Measurements from ENCODE around the gene CHCHD10.

Gene CHCHD10

DNA sequence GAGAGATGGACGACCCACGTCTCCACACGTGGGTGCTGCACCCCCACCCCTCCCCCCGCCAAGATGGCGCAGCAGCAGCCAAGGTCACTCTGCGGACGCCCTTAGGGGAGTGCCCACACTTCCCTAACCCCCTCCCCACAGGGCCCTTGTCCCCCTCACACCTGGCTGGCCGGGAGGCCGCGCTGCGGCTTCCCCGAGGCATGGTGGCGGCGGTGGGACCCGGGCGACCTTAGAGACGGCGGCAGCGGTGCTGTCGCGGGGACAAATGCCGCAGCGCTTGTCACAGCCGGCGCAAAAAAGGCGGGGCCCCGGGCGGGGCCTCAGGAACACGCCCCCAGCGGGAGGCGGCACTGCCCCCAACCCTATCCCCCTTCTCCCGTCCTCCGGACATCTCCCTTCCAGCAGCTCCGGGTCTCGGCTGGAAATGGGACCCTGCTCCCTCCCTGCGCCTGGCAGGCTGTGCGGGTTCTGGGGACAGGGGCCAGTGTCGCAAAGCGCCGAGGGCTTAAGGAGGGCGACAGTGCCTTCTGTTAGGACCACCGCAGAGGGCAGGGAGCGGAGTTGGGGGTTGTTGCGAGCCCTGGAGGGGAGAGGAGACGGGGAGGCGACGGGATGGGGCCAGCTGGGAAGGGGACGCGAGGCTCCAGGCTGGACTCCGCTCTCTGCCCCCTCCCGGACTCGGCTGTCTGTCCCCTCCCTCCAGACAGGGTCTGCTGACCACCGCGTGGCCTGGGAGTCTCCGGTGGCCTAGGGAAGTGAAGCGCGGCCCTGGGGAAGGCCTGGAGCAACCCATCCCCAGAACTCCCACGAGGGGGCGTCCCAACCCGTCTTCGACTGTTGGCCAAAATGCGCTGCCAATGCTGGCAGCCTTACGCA lies at the start of gene CHCHD10:
Gene CHCHD10, minus strand, starts transcription at position 300 of the 876 bp plus-strand sequence. Its CDS starts 98 bp downstream, at position 202.
- peak; percentile 80 for DNase-seq

DNA sequence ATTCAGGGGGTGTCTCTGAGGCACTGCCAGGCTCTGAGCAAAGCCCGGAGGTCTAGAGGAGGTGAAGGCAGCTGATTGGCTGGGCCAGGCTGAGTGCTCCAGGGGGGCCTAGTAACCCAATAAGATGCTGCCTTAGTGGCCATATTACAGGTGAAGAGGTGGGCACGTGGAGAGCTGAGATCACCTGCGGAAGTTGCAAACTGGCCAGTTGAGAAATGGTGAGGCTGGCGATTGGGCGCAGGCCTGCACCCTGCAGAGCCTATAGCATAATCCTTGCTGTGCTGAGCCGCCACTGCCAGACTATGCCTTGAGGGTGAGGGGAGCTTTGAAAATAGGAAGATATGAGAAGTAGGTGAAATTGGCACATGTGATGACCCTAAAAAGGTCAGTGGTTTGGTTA lies 49.4 kb upstream of the CHCHD10 start:
- DNase-seq = no peak

DNA sequence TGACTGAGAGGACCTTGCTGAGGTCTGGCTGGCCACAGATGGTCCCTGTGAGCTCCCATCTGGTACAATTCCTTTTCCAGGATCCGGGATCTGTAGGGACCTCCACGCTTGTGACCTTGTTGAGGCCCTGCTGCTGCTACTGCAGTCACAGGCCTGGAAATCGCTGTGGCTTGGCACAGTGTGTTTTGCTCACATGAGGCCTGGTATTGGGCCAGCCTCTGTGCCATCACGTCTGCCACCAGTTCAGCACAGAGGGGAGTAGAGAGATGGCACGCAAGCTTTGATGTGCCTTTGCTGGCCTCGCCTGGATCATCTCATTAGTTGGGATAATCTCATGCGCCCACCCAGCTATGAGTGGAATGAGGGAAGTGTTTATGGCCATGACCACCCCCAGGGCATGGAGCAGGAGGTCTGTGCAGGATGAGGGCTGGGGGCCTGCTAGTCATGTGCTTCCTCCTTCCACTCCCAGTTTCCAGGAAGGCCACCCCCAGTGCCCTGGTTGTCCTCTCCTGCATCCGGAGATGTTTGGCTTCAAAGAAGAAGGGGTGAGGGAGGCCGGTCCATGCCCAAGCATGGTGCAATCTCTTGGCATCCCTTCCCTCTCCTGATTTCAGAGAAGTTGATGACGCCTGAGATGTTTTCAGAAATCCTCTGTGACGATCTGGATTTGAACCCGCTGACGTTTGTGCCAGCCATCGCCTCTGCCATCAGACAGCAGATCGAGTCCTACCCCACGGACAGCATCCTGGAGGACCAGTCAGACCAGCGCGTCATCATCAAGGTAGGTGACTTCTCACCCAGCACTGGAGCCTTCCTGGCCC lies 48.6 kb upstream of the CHCHD10 start:
- no peak for DNase-seq

DNA sequence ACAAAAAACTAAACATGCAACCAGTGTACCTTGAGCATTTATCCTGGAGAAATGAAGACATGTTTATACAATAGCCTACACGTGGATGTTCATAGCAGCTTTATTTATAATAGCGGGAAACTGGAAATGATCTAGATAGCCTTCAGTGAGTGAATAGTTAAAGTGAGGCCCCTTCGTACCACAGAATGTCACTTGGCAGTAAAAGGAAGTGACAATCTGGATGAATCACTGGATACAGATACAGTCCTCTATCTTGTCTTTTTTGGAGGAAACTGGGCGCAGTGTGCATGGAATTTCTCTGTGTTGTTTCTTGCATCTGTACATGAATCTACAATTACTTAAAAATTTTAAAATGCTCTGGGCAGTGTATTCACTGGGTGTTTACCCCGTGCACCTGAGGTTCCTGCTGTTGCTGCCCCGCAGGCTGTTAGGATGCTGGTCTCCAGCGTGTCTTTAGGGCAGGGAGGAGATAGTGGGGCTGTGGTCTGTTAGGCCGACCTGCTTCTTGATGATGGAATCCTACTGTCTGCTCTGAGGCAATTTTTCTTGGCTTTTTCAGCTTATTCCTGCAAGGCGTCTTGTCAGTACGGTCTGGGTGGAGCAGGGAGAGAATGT lies 47.9 kb upstream of the CHCHD10 start:
- DNase-seq = no peak

DNA sequence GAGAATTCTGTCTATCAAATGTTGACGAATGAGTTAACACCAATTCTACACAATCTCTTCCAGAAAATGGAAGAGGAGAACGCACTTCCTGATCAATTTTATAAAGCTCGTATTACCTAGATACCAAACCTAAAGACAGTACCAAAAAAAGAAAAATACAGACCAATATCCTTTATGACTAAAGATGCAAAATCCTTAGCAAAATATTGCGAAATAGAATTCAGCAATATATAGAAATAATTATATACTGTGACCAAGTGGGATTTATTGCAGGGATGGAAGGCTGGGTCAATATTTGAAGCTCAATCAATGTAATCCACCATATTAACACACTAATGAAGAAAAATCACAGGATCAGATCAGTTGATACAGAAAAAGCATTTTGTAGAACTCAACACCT lies 44.6 kb upstream of the CHCHD10 start:
- no peak for DNase-seq

DNA sequence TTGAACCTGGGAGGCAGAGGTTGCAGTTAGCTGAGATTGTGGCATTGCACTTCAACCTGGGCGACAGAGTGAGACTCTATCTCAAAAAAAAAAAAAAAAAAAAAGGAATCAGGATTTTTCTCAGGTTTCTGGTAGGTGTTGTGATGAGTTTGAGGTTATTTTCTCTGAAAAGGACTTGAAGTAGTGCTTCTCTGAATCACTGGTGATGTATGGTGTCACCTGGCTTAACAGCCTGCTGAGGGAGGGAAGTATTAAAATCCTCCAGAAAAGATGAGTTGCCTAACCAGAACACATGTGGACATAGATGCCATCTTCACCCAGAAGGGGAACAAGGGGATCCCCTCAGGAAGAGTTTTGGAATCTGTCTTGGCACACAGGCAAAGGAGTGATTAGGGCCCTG lies 39.1 kb upstream of the CHCHD10 start:
- no peak for DNase-seq

DNA sequence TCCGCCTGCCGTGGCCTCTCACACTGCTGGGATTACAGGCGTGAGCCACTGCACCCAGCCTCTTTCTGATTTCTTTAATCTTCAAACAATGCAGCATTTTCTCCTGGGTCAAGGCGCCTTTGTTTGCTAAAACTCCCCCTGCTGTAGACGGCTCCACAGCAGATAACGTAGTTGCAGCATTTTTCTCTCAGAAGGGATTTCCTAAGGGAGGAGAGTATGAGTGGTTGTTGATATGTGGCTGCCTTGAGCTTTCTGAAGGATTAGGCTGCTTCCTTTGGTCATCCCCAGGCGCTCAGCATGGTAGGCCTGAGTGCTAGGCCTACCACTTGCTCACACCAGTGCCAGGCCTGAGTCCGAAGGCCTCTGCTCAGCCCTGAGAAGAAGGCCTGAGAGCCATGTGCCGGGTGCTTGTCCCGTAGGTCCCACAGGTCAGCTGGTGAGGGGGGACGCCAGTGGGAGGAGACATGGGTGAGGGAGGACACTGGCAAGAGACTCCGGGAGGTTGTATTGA lies 37.1 kb upstream of the CHCHD10 start:
- no peak for DNase-seq

DNA sequence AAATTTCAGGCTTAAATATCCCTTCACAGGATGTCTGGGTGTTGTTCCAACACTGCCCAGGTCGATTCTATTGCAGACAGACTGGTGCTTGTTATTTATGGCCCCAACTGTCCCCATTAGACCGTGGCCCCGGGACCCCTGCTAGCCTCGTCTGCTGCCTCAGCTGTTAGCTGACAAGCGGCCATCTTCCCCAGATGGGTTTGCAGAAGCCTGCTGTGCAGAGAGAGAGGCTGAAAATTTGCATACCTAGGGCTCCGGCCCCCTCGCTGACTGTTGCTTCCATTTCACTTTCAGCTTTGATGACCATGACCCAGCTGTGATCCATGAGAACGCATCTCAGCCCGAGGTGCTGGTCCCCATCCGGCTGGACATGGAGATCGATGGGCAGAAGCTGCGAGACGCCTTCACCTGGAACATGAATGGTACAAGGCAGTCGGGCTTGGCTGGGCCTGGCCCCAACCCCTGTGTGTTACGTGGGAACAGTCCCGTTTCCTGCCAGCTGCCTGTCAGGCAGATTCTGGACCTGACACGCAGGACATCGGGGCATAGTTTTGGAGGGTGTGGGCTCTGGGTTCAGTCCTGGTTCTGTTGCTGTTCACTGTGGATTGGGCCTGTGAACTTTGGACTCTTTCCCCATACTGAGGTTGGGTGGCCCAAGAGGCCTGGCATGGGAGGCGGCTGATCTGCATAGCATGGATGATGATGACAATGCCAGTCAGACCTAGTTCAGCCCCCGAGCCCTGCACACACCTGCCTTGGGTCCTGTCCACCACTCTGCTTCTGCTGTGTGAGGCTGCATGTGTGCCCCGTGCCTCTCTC lies 35.4 kb upstream of the CHCHD10 start:
- DNase-seq = no peak

DNA sequence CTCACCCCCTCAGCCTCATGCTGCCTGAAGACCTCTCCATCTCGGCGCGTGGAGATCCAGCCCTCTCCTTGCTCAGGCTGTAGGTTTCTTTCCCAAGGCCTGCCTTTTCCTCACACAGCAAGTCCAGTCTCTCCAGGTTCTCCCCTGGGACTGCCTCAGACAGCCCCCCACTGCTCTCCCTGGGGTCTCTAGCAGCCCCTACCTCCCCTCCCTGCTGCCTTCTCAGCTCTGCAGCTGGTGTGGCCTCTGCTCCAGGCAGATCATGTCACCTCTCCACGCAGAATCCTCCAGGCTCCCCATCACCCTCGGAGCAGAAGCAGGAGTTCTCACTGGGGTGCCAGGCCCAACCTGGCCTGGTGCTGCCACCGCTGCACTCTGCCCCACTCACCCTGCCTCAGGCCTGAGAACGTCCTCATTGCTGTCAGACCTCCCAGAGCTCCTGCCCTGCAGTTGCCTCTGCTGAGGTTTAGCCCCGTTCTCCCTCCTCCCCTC lies 34.2 kb upstream of the CHCHD10 start:
- DNase-seq = no peak

DNA sequence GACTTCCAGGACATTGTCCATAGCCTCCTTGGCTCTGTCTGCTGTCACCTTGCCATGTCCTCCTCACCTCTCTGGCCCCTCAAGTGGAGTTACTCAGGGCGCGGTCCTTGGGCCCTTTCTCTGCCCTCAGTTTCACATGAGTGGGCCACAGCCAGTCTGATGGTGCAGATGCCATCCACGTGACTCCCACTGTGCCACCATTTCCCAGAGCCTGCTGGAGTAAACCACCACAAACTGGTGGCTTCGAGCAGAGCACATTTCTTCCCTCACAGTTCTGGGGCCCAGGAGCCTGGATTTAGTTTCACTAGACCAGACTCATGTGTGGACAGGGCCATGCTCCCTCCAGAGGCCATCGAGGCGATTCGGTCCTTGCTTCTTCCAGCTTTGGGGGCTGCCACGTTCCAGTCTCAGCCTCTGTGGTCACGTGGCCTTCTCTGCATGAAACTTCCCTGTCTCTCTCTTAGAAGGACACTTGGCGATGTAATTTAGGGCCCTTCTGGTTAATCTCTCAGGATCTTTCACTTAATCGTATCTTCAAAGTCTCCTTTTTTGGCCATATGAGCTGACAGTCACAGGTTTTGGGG lies 33.6 kb upstream of the CHCHD10 start:
- DNase-seq = no peak

DNA sequence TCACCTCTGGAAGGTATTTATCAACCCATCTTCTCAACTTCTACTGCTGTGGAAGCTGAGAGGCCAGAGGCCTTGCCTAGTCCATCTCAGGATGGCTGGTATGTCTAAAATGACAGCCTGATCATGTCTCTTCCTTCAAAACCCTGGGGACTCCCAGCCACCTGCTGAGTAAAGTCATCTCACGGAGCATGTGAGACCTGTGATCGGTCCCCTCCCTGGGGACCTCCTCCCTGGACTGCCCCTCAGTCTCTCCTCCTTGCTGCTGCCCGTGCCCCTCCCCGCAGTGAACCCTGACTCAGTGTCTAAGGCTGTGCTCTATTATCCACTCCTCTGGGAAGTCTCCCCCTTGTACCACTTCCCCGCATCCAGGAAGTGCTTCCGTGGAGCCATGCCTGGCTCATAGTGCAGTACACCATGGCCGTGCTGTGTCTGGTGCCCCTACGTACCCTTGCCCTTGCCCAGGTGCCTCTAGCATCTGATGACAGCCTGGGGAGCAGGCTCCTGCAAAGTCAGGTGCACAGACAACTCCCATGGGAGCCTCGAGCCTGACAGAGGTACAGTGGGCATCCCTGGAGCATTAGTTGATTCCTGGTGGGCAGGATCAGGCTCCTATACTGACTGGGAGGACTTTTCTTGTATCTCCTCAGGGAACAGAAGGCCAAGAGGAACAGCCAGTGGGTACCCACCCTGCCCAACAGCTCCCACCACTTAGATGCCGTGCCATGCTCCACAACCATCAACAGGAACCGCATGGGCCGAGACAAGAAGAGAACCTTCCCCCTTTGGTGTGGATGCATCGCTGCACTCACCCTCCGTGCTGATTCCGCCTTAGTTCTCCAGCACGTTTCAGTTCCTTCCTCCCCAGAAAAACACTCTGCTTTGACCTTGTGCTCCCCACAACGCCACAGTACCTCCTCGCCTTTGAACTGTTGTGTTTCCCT lies 32.8 kb upstream of the CHCHD10 start:
- DNase-seq = no peak

DNA sequence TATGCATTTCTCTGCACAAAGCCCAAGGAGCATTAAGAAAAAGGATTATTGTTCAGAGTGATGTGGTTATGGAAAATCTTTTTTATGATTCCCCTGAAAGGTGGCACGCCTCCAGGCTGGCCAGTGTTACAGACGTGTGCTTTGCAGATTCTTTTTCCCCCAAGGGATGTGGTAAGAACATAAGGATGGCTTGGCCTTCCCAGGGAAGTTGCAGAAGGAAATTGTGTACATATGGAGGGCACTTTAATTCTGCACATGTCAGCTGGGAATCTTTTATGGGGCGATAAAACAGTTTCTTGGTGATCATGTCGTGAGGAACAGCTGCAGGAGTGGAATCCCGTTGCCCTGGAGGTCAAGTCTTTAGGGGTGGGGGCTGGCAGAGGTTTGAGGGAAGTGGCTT lies 28.7 kb upstream of the CHCHD10 start:
- no peak for DNase-seq

DNA sequence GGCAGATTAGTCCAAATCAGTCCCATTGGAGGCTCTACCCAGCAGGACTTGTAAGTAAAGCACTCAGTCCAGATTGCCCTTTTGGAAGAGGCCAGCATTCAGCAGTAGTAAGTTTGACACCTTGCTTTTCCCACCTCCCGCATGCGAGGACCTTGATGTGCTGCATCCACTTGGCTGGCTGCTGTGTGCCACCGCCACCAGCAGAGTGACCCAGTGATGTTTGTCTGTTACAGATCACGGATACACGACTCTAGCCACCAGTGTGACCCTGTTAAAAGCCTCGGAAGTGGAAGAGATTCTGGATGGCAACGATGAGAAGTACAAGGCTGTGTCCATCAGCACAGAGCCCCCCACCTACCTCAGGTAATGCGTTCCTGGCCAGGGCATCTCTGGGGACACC lies 25.6 kb upstream of the CHCHD10 start:
- DNase-seq = no peak

DNA sequence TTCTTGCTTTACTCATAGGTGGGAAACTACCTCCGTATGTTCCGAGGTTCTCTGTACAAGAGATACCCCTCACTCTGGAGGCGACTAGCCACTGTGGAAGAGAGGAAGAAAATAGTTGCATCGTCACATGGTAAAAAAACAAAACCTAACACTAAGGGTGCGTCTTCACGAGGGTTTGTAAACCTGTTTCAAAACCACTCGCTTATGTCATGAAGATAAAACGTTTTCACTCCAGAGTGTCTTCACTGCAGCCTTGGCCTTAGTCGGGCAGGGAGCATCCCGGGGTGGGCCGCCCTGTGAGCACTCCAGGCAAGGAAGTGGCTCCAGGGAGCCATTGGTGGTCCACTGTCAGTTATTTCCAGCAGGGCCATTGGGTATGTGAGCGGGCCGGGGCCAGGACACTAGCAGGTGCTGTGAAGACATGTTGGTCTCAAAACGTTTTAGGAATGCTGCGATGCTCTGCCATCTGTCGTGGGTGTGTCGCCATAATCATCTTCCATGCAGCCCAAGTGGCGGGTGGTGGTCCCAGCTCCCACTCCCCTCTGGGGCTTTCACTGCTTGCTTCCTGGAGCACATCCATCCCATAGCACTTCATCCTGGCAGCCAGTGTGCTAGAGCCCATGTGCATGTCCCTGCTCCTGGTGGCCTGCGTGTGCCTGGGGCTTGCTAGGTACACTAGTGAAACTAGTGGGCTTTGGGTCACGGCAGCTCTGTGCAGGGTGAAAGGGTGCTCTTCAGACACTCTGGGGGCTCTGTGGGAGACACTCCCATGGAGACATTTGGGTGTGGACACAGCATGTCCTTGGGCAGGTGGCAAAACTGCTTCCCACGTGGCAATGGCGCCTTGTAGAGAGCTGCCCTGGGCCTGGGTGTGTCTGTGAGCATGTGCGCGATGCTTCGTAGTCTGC lies 24.2 kb upstream of the CHCHD10 start:
- DNase-seq = no peak

DNA sequence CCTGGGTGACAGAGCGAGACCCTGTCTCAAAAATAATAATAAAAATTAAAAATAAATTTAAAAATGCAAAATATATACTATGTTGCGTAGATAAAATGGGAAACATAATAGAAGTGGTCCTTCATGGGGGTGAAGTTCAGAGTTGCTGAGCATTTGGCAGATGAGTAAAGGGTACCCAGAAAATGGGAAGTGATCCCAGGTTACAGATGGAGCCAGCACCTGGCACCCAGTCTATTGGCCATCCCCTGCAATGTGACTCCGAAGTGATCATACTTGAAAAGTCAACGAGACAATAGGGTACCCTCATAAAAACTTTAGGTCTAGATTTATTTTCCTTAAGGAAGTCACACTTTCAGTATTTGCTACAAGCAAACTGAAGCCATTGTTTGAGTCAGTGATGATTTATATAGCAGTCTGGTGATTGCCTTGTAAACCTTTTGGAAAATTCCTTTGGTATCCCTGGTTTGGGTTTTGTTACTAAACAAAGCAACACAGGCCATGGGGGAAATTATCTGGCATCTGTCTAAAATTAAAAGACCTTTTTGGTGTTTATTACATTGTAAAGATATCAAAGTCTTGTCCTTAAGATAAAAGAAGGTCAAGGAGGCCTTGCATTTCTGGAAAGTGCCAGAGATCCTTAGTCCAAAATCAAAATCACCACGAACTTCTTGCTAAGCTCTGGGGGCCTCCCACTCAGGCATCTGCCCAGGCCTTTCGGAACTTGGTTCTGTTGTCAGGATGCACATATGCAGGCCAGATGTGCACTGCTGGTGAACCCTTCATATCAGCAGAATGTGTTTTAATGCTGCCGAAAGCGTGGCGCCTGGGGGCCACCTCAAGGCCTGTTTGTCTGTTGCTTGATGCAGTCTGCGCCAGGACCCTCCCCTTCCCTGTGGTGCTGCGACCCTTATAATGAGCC lies 23.3 kb upstream of the CHCHD10 start:
- DNase-seq = no peak

DNA sequence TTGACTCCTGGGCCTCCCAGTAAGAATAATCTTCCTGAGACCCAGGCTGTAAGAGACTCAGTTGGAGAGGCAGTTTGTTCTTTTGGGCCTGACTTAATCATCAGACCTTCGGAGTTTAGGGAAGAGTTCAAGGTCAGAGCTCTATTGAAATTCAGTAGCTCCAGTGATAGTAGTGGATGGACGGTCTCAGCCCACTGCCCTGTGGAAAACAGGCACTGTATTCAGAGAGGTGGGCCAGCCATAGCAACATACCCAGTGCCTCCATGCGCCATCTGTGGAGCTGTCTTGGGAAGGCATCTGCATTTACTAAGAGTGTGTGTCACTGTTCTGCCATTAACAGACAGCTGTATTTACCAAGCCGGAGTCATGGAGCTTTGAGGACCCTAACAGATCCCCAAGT lies 21.9 kb upstream of the CHCHD10 start:
- no peak for DNase-seq

DNA sequence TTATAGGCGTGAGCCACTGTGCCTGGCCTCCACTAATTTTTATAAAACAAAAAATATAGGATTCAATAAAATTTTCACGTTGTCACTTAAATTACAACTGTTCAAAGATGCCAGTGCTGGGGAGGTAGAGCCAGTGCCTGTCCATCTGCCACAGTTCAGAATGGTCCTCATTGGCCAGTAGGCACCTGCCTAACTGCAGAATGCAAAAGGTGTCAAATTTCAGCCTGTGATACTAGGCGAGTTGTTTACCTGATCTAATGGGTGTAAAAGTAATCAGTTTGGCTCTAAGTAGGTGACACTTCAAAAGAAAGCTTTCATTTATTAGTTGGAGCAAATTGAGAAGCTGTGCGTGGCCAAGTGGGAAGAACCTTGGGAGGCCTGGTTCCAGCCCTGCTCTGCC lies 21.3 kb upstream of the CHCHD10 start:
- no peak for DNase-seq

DNA sequence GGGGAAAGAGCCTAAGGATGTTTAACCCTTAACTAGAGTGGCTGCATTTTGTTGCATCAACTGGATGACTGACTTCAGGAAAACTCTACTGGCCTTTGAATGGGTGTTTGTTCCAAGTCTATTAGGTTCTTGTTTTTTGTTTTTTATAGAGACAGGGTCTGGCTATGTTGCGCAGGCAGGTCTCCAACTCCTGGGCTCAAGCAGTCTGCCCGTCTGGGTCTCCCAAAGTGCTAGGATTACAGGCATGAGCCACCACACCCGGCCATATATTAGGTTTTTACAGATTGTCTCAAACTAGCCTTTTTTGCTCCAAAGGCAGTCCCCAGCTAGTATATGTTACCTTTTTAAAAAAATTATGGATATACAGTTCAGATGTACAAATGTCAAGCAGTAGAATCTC lies 20.1 kb upstream of the CHCHD10 start:
- no peak for DNase-seq

DNA sequence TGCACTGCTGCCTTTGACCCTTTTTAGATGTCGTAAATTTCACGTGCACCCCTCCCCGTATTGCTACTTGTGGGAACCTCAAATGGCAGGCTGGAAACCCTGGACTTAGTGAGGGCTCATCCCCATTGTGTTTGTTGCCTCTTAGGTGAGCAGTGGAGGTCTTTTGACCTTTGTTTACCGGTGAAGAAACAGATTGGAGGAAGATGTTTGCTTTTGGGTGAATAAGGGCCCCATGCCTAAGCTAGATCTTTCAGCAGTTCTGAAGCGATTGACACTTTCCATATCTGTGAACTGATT lies 19.8 kb upstream of the CHCHD10 start:
- DNase-seq = no peak

Measured in NCI-H2171 (cell line).